Fibroblast of mammary gland (primary cell): Measurements from ENCODE around the gene CLEC10A.

Source experiments
- DNase-seq: peaks from one replicate; pipeline ENCODE4 v3.0.0-alpha.2; 2010; ENCODE audit warnings: low read depth
- H3K4me3 ChIP-seq: 2 replicates; pipeline ENCODE4 v1.5.1; 2011; ENCODE audit warnings: low read depth, mild to moderate bottlenecking, low read length, moderate library complexity; ENCODE audit not compliant: control insufficient read depth
- CTCF ChIP-seq: conservative IDR thresholded peaks from 2 replicates; pipeline ENCODE4 v1.5.1; 2011; ENCODE audit warnings: low read depth, low read length, inconsistent platforms; ENCODE audit not compliant: control insufficient read depth, insufficient read depth

Gene CLEC10A

GRCh38 chr17:7078711-7079110 lies 1.3 kb downstream of the CLEC10A start:
- TF ChIP-seq CTCF, result no peak
- no peak overlapping the region for H3K4me3 ChIP-seq
- DNase-seq, result no peak

- TF ChIP-seq CTCF, result no peak
- no peak for DNase-seq
- H3K4me3 ChIP-seq, result no peak overlapping the region
Measured at GRCh38 chr17:7077911-7078546, 2.0 kb downstream of the CLEC10A start.

DNA sequence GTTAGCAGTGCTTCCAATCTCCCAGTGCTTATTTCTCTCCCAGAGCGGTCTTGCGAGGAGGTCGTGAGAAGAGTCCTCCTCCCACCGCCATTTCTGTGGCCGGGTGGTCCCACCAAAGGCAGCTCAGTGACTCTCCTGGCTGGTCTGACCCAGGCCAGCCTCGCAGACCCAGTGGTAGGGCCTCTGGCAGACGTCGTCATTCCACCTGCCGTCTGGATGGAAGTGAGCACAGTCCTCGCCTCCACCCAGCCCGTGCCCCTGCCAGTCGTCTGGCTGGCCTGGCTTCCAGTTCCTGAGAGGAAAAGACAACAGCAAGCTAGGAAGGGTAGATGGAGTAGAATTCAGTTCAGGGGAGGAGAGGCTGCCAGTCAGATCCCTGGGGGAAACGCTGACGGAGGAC lies 5.1 kb downstream of the CLEC10A start:
- no peak for DNase-seq
- no peak for TF ChIP-seq CTCF
- no peak overlapping the region for H3K4me3 ChIP-seq

GRCh38 chr17:7072406-7072805 lies 7.6 kb downstream of the CLEC10A start:
- no peak for TF ChIP-seq CTCF
- no peak overlapping the region for H3K4me3 ChIP-seq
- DNase-seq, result no peak

DNA sequence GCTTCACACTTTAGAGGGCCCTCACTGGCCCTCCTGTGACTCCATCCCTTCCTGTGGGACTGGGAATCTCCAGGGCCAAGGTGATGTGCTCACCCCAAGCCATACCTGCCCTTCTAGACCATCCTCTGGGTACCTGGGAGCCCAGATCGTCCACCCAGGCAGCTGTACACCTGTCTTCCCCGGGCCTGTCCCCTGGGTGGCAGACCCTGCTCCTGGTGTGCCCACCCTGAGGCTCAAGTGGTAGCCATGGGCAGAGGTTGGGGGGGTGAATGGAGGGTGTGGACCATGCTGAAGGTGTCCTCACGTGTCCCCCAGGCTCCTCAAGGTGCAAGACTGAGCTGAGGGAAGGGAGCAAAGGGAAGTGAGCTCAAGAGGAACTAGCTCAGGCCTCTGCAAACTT lies 9.3 kb downstream of the CLEC10A start:
- no peak overlapping the region for H3K4me3 ChIP-seq
- TF ChIP-seq CTCF, result no peak
- no peak for DNase-seq

DNA sequence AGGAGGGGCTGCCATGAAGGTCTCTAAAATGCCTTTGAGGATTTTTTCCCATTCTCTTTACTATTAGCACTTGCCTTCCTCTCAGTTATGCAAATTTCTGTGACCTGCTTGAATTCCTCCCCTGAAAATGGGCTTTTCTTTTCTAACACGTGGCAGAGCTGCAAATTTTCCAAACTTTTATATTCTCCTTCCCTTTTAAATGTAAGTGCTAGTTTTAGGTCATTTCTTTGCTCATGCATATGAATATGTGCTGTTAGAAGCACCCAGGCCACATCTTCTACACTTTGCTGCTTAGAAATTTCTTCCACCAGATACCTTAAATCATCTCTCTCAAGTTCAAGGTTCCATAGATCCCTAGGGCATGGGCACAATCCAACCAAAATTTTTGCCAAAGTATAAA lies 11.8 kb downstream of the CLEC10A start:
- H3K4me3 ChIP-seq, result no peak overlapping the region
- TF ChIP-seq CTCF, result no peak
- DNase-seq, result no peak

GRCh38 chr17:7067198-7067597 lies 12.9 kb downstream of the CLEC10A start:
- no peak for TF ChIP-seq CTCF
- H3K4me3 ChIP-seq, result no peak overlapping the region
- DNase-seq, result no peak
